Activated CD8-positive, alpha-beta memory T cell treated with anti-CD3 and anti-CD28 coated beads for 36 hours (primary cell): ENCODE measurements around the gene PLK5. TPM values are rescaled to one million over a fixed set of nuclear protein-coding genes. Genes with fewer than 3 reads are reported as not detected.
"Not testable (repeated sequence)": the region's sequence is repeated elsewhere in the genome, so short reads cannot be mapped to it uniquely, and the experiment has no call there.

Experiments used
- CTCF ChIA-PET: fragments of 350-600 bp; sonication (Branson Sonifier 250); formaldehyde crosslinking; loops from one replicate; lab custom pipeline; 2021; ENCODE audit warnings: antibody characterized with exemption; lab: Charles Lee
- POLR2A ChIA-PET: fragments of 350-600 bp; sonication (Branson Sonifier 250); formaldehyde crosslinking; loops from one replicate; lab custom pipeline; 2021; ENCODE audit warnings: antibody characterized with exemption; lab: Charles Lee
- total RNA-seq, 2 experiments: library from RNA; stranded (reverse); gene quantifications; one replicate each; pipeline ENCODE4 v1.2.3, GENCODE V29; 2021

The PLK5 gene
- total RNA-seq, 2 experiments from 2014 or later = not detected

- ChIA-PET POLR2A (interaction anchor here (0.7 to 1.0 kb wide), 2 partner anchors 211 to 463 kb away, joined by 4 to 7 read pairs; no protein-coding TSS in a partner anchor), CTCF (interaction anchor here (0.6 to 1.3 kb wide), 3 partner anchors 56 to 1137 kb away, joined by 3 to 5 read pairs (median 3); no protein-coding TSS in a partner anchor)
These were observed 33.4 kb upstream of the PLK5 start, which contains the start of gene PCSK4 for GRCh38 chr19:1490311-1491113. TSS of gene PCSK4 (minus strand) at chr19:1490350. CDS start at chr19:1490346, 4 bp downstream.

GRCh38 chr19:1491114-1491848 lies 32.6 kb upstream of the PLK5 start, which contains the start of gene REEP6:
TSS of gene REEP6 (plus strand) at chr19:1491181. CDS start at chr19:1491270, 89 bp downstream.
- CTCF ChIA-PET = interaction anchor here (0.6 to 1.3 kb wide), 3 partner anchors 55 to 1136 kb away, joined by 3 to 5 read pairs (median 3); no protein-coding TSS in a partner anchor
- POLR2A ChIA-PET = interaction anchor here (0.7 to 1.0 kb wide), 2 partner anchors 212 to 464 kb away, joined by 4 to 7 read pairs; no protein-coding TSS in a partner anchor

GRCh38 chr19:1491849-1492170 lies 32.1 kb upstream of the PLK5 start:
- CTCF ChIA-PET = interaction anchor here (1.3 kb wide), 1 partner anchor 54 kb away, joined by 5 read pairs; no protein-coding TSS in a partner anchor
- POLR2A ChIA-PET = no interaction called here

GRCh38 chr19:1492474-1493006 lies 31.3 kb upstream of the PLK5 start:
- CTCF ChIA-PET = no interaction called here
- POLR2A ChIA-PET = no interaction called here

- POLR2A ChIA-PET = no interaction called here
- CTCF ChIA-PET = no interaction called here
These were observed 29.6 kb upstream of the PLK5 start for GRCh38 chr19:1494115-1494815.

- POLR2A ChIA-PET = no interaction called here
These were observed 28.7 kb upstream of the PLK5 start for GRCh38 chr19:1495051-1495798.

GRCh38 chr19:1495799-1496713 lies 27.8 kb upstream of the PLK5 start:
- CTCF ChIA-PET = no interaction called here
- POLR2A ChIA-PET = interaction anchor here (0.5 kb wide), 1 partner anchor 23 kb away, joined by 6 read pairs; no protein-coding TSS in a partner anchor

More at GRCh38 chr19:1495051-1495798, 28.7 kb upstream of the PLK5 start:
- CTCF ChIA-PET = no interaction called here

GRCh38 chr19:1496714-1497577 lies 26.9 kb upstream of the PLK5 start:
- CTCF ChIA-PET = interaction anchor here (1.3 kb wide), 1 partner anchor 12 kb away, joined by 5 read pairs; no protein-coding TSS in a partner anchor
- POLR2A ChIA-PET = no interaction called here

- CTCF ChIA-PET = interaction anchor here (1.3 kb wide), 1 partner anchor 11 kb away, joined by 5 read pairs; no protein-coding TSS in a partner anchor
These were observed 26.2 kb upstream of the PLK5 start for GRCh38 chr19:1497578-1498235.

GRCh38 chr19:1499231-1499630 lies 24.6 kb upstream of the PLK5 start:
- POLR2A ChIA-PET, CTCF ChIA-PET: not testable (repeated sequence)

More at GRCh38 chr19:1497578-1498235, 26.2 kb upstream of the PLK5 start:
- POLR2A ChIA-PET = no interaction called here

- ChIA-PET CTCF (interaction anchor here (0.8 kb wide), 1 partner anchor 13 kb away, joined by 3 read pairs; no protein-coding TSS in a partner anchor), POLR2A (no interaction called here)
These were observed 22.7 kb upstream of the PLK5 start for GRCh38 chr19:1501200-1501595.

GRCh38 chr19:1502433-1503088 lies 21.3 kb upstream of the PLK5 start:
- ChIA-PET POLR2A (no interaction called here), CTCF (interaction anchor here (1.1 kb wide), 1 partner anchor 9 kb away, joined by 3 read pairs; no protein-coding TSS in a partner anchor)

- POLR2A ChIA-PET = no interaction called here
These were observed 20.6 kb upstream of the PLK5 start for GRCh38 chr19:1503089-1503924.

More at GRCh38 chr19:1503089-1503924, 20.6 kb upstream of the PLK5 start:
- CTCF ChIA-PET = no interaction called here
